GM19324 (cell line): ENCODE results near the gene RMND1.
"Not testable (repeated sequence)": the region's sequence is repeated elsewhere in the genome, so short reads cannot be mapped to it uniquely, and the experiment has no call there.

Experiments used
- ATAC-seq: cut with Tn5 transposase; IDR thresholded peaks from one replicate; pipeline ENCODE4 v1.9.1; 2021; ENCODE audit warnings: mild to moderate bottlenecking, moderate library complexity; ENCODE audit not compliant: unreplicated experiment, low FRiP score

The RMND1 gene

GRCh38 chr6:151455751-151456398 lies 3.9 kb upstream of the RMND1 start:
- ATAC-seq = not testable (repeated sequence)

GRCh38 chr6:151452750-151453427 lies 963 bp upstream of the RMND1 start:
- no peak for ATAC-seq

- ATAC-seq = no peak
These were observed 443 bp downstream of the RMND1 start for GRCh38 chr6:151451417-151451949.

GRCh38 chr6:151450928-151451327 lies 998 bp downstream of the RMND1 start:
- not testable (repeated sequence) for ATAC-seq

- no peak for ATAC-seq
These were observed 3.3 kb downstream of the RMND1 start for GRCh38 chr6:151448623-151449022.

- ATAC-seq = no peak
These were observed 4.7 kb downstream of the RMND1 start for GRCh38 chr6:151447237-151447636.

- ATAC-seq = no peak
These were observed 6.4 kb downstream of the RMND1 start for GRCh38 chr6:151445482-151445881.

GRCh38 chr6:151443911-151444621 lies 7.9 kb downstream of the RMND1 start:
- ATAC-seq = no peak

- no peak for ATAC-seq
These were observed 8.5 kb downstream of the RMND1 start for GRCh38 chr6:151443454-151443853.

- no peak for ATAC-seq
These were observed 9.6 kb downstream of the RMND1 start for GRCh38 chr6:151442371-151442770.

- ATAC-seq = no peak
These were observed 10.3 kb downstream of the RMND1 start for GRCh38 chr6:151441390-151442166.

GRCh38 chr6:151440930-151441329 lies 11.0 kb downstream of the RMND1 start:
- ATAC-seq = peak; percentile 51

- peak; percentile 37 for ATAC-seq
These were observed 11.4 kb downstream of the RMND1 start for GRCh38 chr6:151440498-151440897.

GRCh38 chr6:151437401-151437800 lies 14.5 kb downstream of the RMND1 start:
- ATAC-seq = no peak

- no peak for ATAC-seq
These were observed 15.1 kb downstream of the RMND1 start for GRCh38 chr6:151436802-151437201.

GRCh38 chr6:151436300-151436699 lies 15.6 kb downstream of the RMND1 start:
- no peak for ATAC-seq

- ATAC-seq = no peak
These were observed 17.6 kb downstream of the RMND1 start for GRCh38 chr6:151434369-151434768.

GRCh38 chr6:151432651-151433050 lies 19.3 kb downstream of the RMND1 start:
- ATAC-seq = no peak

GRCh38 chr6:151431337-151431736 lies 20.6 kb downstream of the RMND1 start:
- ATAC-seq = no peak

- ATAC-seq = no peak
These were observed 21.0 kb downstream of the RMND1 start for GRCh38 chr6:151430886-151431285.
